ENCODE results near the gene CDH22. TPM values are rescaled to one million over a fixed set of nuclear protein-coding genes. Genes with fewer than 3 reads are reported as not detected.

The CDH22 gene
- total RNA-seq, 1 donor from 2014 or later, result 1.3 TPM

GRCh38 chr20:46282669-46283068 is 25.6 kb downstream of the CDH22 start:
- Mint-ChIP-seq H3K27ac (no peak overlapping the region), H3K4me1 (ENCODE audit: unreplicated experiment) (no peaks in the 10 kb centered on the region), H3K4me3 (no peak overlapping the region), H3K9me3 (no peaks in the 10 kb centered on the region), H3K36me3 (no peaks in the 10 kb centered on the region), H3K27me3 (peaks cover 56% of the 10 kb centered on the region)
- no peak for DNase-seq (ENCODE audit: extremely low spot score, unreplicated experiment)
- TF ChIP-seq, protein P1, sequence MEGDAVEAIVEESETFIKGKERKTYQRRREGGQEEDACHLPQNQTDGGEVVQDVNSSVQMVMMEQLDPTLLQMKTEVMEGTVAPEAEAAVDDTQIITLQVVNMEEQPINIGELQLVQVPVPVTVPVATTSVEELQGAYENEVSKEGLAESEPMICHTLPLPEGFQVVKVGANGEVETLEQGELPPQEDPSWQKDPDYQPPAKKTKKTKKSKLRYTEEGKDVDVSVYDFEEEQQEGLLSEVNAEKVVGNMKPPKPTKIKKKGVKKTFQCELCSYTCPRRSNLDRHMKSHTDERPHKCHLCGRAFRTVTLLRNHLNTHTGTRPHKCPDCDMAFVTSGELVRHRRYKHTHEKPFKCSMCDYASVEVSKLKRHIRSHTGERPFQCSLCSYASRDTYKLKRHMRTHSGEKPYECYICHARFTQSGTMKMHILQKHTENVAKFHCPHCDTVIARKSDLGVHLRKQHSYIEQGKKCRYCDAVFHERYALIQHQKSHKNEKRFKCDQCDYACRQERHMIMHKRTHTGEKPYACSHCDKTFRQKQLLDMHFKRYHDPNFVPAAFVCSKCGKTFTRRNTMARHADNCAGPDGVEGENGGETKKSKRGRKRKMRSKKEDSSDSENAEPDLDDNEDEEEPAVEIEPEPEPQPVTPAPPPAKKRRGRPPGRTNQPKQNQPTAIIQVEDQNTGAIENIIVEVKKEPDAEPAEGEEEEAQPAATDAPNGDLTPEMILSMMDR (conservative IDR thresholded peaks at IDR 0.05), result no peak

GRCh38 chr20:46279103-46279502 is 29.2 kb downstream of the CDH22 start:
- DNase-seq (ENCODE audit: extremely low spot score, unreplicated experiment), result no peak
- Mint-ChIP-seq H3K9me3 (no peaks in the 10 kb centered on the region), H3K4me3 (no peak overlapping the region), H3K27ac (no peak overlapping the region), H3K27me3 (peaks cover 82% of the 10 kb centered on the region), H3K36me3 (no peaks in the 10 kb centered on the region), H3K4me1 (ENCODE audit: unreplicated experiment) (no peaks in the 10 kb centered on the region)
- TF ChIP-seq, protein P1 (conservative IDR thresholded peaks at IDR 0.05), result no peak

DNA sequence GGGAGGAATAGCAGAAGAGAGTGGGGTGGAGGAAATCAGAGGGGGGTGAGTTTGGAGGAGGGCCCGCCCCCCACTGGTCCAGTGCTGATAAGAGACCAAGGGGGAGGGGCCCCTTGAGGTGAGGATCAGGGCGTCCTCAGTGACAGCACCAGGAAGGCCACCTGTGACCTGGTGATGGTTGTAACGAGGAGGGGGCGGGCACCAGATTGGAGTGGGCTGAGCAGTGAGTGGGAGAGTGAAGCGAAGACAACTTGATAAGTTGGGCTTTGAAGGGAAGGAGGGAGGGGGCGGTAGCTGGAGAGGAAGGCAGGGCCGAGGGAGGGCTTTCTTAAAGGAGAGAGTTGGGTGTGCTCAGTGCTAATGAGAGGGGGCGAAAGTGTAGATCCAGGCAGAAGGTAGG is 30.7 kb downstream of the CDH22 start:
- Mint-ChIP-seq H3K4me3 (no peak overlapping the region), H3K9me3 (no peaks in the 10 kb centered on the region), H3K27me3 (peaks cover 77% of the 10 kb centered on the region), H3K4me1 (ENCODE audit: unreplicated experiment) (no peaks in the 10 kb centered on the region), H3K36me3 (no peaks in the 10 kb centered on the region), H3K27ac (no peak overlapping the region)
- TF ChIP-seq, protein P1 (conservative IDR thresholded peaks at IDR 0.05), result no peak
- no peak for DNase-seq (ENCODE audit: extremely low spot score, unreplicated experiment)

- Mint-ChIP-seq H3K4me3 (no peak overlapping the region), H3K27me3 (peaks cover 78% of the 10 kb centered on the region), H3K4me1 (ENCODE audit: unreplicated experiment) (no peaks in the 10 kb centered on the region), H3K36me3 (no peaks in the 10 kb centered on the region), H3K27ac (no peak overlapping the region), H3K9me3 (no peaks in the 10 kb centered on the region)
- TF ChIP-seq, protein P1 (conservative IDR thresholded peaks at IDR 0.05), result no peak
- no peak for DNase-seq (ENCODE audit: extremely low spot score, unreplicated experiment)
These were observed 31.8 kb downstream of the CDH22 start for GRCh38 chr20:46276531-46276930.

DNA sequence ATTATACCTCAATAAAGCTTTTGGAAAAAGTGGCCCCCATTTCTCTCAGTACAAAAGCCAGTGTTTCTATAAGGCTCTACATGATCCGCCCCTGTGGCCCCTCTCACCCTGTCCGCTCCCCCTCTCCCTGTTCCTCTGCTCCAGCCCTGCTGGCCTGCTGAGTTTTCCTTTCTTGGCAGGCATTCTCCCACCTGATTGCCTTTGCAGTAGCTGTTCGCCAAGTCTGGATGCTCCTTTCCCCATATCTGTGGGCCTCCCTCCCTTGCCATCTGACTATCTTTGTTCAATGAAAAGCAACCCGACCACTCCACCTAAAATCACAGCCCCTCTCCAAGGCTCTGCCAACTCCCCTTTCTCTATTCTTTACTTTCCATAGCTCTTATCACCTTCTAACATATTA is 33.2 kb downstream of the CDH22 start:
- Mint-ChIP-seq H3K4me3 (no peak overlapping the region), H3K27ac (no peak overlapping the region), H3K27me3 (peaks cover 81% of the 10 kb centered on the region), H3K9me3 (no peaks in the 10 kb centered on the region), H3K36me3 (no peaks in the 10 kb centered on the region), H3K4me1 (ENCODE audit: unreplicated experiment) (peaks cover under 1% of the 10 kb centered on the region)
- TF ChIP-seq, protein P1 (conservative IDR thresholded peaks at IDR 0.05), result no peak
- DNase-seq (ENCODE audit: extremely low spot score, unreplicated experiment), result no peak

- no peak overlapping the region for H3K4me3 Mint-ChIP-seq
- H3K4me1 Mint-ChIP-seq (ENCODE audit: unreplicated experiment), result peaks cover 10% of the 10 kb centered on the region
- H3K36me3 Mint-ChIP-seq, result no peaks in the 10 kb centered on the region
- DNase-seq (ENCODE audit: extremely low spot score, unreplicated experiment), result no peak
- no peak overlapping the region for H3K27ac Mint-ChIP-seq
- TF ChIP-seq, protein P1 (conservative IDR thresholded peaks at IDR 0.05), result no peak
- peaks cover 85% of the 10 kb centered on the region for H3K27me3 Mint-ChIP-seq
- H3K9me3 Mint-ChIP-seq, result no peaks in the 10 kb centered on the region
These were observed 34.6 kb downstream of the CDH22 start for GRCh38 chr20:46273717-46274116.

Measured in type B pancreatic cell (in vitro differentiated cells).